ENCODE data around the gene C6orf89.
"Not testable (repeated sequence)": the region's sequence is repeated elsewhere in the genome, so short reads cannot be mapped to it uniquely, and the experiment has no call there.

Gene C6orf89

DNA sequence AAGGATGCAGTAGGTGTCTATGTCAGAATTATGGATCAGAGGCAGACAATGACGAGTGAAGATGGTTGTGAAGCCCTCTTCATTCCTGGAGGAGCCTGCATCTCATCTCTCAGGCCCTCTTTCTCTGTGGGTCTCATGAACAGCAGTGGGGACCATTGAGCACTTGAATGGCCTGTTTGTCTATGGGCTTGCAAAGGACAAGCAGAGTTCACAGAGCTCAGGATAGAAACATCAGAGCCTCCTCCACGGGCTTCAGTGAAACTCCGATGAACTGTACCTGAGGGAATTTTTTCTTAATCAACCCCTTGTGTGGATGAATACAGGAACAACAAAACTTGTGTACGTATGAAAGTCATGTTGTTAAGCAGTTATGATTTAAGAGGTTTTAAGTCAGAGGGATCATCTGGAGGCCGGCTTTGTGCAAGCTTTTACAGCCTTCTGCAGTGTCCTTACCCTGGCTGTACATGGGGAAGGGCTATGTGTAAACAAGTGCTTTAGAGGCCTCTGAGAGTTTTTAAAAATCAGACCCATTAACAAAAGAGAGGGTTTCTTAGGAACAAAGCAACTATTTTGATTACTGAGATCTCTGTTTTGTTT lies 39.1 kb downstream of the C6orf89 start:
- DNase-seq: no peak

DNA sequence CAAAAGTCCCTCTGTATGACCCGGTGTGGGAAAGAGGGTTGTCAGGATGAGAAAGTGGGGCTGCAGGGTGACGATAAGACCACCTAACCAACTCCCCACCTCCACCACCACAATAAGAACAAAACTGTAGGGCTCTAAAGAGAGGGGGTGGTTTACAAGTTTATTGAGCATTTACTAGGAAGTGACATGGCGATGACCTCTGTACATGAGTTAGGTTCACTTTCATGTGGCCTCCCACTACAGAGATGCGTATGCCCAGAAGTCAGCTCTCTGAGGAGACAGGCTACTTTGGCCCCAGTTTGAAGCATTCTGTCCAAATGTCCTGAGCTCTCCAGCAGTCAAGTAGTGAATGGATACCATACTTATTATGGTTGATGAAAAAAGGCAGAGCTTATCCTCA lies 40.1 kb downstream of the C6orf89 start:
- DNase-seq: no peak

DNA sequence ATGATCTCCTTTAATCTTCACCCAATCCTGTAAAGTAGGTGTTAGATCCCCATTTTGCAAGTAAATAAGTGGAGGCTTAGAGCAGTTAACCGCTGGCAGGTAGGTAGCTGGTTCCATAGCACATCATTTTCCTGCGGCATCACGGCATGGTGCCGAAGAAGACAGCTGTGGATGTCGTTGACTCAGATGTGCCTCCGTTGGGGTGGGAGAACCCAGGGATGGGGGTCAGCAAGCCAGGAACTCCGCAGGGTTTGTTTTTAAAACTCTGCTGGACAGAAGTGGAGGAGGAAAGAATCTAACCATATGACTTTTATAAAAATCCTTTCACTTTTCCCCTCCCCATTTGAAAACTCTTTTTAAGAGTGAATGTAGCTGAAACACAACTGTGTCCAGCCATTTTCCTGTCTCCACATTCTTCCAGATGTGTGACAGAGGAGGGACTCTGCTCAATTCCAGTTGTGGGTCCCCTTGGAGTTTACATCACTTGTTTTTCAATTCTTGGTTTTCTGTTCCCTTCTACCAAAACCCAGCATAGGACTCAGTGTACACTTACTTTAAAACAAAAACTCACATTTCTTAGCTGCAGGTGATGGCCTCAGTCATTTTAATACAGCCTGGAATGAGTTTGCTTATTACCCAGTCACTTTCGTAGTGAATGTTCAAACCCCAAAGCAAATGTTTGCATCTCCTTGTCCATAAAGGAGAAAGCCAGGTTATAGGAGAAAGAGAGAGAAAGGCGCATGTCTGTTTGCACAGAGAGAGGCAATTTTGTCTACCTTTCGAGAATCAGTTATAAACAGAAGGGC lies 41.2 kb downstream of the C6orf89 start:
- no peak for DNase-seq

DNA sequence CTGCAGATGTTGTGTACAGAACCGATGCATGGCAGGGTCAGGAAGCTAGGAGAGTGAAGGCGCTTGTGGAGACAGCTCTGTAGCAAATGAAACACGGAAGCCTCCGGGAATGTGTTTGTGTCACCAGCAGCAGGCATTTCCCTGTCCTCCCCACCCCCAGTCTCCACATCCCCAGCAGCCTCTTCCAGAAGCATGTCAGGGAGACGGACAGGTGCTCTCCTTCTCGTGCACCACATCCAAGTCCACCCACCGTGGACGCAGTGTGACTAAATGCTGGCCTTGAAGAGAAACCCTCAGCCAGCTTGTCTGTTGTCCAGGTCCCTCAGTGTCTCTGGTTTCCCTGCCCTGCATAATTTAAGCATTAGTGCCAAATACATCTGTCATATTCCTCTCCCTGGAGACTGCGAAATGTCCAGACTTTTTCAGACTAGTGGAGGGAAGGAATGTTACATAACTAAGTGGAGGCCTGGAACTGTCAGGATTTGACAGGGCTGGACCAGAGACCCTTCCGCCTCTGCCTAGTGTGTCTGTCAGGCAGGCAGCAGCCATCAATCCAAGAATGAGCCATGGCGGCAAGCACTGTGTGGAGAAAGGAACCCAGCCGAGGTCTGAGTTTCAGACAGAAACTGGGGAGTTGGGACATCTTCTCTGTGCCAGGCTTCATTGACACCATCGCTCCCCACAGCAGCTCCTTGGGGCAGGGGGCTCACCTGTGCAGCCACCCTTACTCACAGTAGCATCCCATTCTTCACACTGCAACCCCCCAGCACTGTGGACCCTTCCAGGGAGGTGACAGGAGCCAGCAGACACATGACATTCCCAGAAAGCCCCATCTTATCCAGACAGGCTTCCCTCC lies 42.2 kb downstream of the C6orf89 start:
- DNase-seq: no peak

DNA sequence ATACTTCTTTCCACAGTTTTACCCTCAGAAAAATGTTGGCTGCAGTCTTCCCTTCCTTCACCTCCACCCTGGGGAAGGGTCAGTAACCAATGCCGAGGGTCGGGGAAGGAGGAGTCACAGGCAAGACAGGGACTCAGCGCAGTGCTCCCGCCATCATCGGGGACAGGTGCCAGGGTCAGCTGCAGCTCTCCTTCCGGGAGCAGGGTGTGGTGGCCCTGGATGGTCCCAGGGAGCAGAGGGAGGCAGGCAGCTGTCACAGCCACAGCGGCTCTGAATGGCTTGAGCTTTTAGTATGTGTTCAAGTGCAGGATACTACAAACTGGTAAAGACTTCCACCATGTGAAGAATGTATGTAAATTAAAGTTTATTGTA lies 42.8 kb downstream of the C6orf89 start:
- DNase-seq: no peak

DNA sequence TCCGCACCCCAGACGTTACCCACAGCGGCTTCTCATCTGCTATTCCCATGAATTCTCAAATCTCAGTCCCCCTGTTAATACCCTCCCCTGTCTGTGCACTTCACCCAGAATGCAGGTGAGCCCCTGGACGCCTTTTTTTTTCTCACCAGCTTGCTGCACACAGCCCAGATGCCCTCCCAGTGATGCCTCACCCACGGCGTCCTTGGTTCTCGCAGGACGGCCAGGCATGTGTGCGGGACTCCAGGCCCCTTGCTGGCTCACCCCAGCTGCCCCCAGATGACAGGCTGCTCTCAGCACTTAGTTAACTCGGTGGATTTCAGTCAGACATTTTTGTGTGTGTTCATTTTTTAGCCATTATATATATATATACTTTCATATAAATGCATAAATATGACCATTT lies 43.4 kb downstream of the C6orf89 start:
- DNase-seq: no peak

DNA sequence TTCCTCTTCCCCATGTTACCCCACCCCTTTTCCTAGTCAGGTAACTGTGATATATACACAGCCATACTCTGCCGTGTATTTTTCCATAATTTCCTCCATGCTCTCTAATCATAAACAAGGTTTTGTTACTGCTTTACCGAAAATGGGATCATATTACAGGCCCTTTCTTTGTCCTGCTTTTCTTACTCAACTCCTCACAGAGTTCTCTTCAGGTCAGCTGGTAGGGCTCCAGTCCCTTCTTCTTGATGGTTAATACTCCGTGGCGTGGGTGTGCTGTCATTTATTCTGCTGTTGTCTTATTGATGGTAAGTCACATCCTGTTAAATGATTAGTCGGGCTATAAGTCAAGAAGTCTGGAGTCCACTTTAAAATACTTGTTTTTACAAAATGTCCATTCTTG lies 43.9 kb downstream of the C6orf89 start:
- no peak for DNase-seq

DNA sequence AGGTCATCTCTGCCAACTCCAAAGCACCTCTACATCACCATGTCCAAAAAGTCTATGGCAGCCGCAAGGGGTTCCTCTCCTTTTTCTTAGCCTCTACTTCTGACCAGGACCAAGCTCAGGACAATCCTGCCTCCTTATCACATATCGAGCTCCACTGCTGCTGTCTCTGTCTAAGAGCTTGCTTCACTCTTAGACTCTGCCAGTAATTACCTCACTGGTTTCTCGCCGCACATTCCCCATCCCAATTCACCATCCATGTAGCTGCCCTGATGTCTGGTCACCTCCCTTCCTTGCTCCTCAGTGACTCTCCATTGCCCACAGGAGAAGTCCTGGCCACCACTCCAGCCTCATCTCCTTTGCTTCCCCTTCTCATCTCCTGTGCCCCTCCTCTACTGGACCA lies 44.7 kb downstream of the C6orf89 start:
- no peak for DNase-seq

DNA sequence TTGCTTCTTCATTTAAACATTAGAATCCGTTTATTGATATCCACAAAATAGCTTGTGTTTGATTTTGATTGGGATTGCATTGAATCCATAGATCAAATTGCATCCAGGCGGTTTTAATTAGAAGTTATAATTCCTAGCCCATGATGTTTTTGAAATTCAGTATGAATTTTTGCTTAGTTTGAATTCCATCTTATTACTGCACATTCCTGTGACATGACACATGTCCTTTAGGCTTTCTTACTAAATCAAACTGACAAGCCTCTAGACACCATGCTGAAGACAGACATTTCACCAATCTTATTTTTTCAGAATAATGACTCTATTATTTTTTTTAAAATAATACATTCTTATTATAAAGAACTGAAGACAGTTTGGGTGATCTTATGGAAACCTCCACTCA lies 47.4 kb downstream of the C6orf89 start:
- no peak for DNase-seq

DNA sequence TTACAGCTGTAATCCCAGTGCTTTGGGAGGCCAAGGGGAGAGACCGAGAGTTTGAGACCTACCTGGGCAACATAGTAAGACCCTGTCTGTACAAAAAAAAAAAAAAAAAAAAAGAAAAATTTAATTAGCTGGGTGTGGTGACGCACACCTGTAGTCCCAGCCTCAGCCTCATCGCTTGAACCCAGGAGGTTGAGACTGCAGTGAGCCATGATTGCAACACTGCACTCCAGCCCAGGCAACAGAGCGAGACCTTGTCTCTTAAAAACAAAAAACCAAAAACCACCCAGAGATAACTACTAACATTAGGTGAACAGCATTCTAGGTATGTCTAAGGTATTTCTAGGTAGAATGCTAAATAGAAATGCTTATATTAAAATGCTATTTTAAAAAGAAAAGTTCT lies 47.8 kb downstream of the C6orf89 start:
- DNase-seq: no peak

DNA sequence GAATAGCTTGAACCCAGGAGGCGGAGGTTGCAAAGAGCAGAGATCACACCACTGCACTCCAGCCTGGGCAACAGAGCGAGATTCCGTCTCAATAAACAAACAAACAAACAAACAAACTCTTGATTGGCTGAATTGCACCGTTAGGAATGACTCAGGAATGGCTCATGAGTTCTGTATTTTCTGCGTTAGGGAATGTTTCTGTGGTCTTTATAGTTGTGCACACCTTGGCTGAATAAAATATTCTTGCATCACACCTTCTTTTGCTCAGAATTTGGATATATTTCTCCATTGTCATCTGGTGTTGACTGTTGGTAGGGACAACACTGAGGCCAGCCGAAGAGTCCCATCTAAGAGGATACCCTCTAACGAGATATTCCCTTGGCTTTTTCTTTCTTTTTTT lies 49.1 kb downstream of the C6orf89 start:
- no peak for DNase-seq

DNA sequence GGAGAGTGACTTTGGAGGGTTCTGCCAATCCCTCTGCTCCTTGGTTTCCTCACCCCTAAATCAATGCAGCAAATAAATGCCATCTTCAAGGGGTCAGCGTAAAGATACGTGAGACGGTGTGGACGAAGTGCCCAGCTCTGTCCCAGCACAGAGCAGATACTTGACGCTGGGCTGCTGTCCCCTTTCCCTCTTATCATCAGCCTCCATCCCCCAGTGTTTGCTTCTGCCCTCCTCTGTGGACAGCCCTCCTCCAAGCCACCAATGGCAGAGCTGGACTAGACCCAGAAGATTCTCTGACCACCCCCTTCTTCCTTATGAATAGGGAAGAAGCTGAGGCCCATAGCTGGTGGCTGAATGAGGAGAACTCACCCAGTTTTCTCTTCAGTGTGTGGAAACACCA lies 51.1 kb downstream of the C6orf89 start:
- DNase-seq: no peak

DNA sequence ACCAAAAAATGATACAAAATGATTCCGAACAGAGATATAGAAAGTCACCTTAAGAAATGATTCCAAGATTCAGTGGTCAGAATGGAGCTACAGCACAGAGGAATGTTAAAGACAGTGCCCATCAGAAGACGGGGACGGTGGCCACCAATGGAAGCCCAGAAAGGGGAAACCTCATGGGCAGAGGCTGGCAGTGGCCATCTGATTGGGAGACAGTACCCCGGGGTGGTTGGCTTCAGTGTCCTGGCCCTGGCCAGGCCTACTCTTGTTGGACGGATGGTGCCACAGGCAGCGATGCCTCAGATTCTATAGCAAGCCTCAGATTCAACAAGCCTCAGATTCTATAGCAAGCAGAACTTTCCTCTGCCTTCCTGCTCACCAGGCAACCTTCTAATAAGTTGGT lies 52.1 kb downstream of the C6orf89 start:
- DNase-seq: no peak

DNA sequence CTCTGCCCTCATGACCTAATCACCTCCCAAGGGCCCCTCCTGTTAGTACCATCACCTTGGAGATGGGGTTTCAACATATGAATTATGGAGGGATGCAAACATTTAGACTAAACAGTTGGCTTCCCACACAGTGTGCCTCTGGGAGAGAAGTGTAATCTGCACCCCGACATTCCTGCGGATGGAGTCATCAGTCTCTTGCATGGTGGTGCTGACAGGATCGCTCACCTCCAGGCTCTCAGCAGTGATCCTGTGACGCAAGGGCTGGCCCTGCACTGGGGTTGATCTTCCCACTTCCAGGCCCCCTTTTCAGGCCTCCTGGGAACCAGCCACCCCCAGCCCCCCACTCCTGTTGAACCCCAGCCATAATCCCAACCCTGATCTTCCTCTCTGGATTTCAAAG lies 52.8 kb downstream of the C6orf89 start:
- no peak for DNase-seq

DNA sequence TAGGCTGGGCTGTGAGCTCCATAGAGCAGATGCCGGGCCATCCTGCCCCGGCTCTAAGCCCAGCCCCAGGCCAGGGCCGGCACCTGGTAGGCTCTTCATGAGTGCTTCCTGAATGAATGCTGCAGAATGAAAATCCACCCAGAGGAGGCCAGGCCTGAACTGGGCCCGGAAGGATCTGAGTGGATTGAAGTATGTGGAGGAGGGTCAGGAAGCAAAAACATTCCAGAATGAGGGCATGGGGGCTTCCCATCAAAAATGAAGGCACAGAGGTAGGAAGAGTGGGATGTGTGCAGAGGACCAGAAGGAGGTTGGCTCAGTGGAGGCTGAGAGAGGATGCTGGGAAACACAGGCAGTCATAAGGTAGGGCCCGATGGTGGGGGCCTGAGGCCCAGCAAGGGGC lies 53.3 kb downstream of the C6orf89 start:
- not testable (repeated sequence) for DNase-seq

DNA sequence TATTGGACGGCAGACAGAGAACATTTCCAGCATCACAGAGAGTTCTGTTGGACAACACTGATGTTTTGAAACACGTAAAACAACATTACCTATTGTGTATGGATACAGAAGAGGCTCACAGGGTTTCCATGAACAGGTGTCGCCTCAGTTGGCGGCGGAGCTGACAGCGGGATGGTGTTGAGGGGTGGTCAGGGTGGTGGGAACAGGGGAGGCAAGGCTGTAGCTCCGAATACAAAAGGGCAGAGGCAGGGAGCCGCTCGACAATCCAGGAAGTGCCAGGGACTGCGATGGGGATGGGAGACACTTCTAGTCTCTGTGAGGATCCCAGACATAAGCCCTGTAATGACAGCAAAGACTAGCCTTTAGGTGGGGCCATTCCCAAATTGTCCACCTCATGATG lies 54.3 kb downstream of the C6orf89 start:
- DNase-seq: no peak

DNA sequence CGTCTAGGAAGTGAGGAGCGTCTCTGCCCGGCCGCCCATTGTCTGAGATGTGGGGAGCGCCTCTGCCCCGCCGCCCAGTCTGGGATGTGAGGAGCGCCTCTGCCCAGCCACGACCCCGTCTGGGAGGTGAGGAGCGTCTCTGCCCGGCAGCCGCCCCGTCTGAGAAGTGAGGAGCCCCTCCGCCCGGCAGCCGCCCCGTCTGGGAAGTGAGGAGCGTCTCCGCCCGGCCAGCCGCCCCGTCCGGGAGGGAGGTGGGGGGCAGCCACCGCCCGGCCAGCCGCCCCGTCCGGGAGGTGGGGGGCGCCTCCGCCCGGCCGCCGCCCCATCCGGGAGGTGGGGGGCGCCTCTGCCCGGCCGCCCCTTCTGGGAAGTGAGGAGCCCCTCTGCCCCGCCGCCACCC lies 55.8 kb downstream of the C6orf89 start:
- not testable (repeated sequence) for DNase-seq

DNA sequence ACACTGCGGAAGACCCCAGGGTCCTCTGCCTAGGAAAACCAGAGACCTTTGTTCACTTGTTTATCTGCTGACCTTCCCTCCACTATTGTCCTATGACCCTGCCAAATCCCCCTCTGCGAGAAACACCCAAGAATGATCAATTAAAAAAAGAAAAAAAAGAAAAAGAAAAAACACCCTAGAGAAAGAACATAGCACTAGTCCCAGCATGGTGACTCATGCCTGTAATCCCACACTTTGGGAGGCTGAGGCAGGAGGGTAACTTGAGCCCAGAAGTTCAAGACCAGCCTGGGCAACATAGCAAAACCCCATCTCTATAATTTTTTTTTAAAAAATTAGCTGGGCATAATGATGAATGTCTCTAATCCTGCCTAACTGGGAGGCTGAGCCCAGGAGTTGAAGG lies 56.6 kb downstream of the C6orf89 start:
- DNase-seq: not testable (repeated sequence)

DNA sequence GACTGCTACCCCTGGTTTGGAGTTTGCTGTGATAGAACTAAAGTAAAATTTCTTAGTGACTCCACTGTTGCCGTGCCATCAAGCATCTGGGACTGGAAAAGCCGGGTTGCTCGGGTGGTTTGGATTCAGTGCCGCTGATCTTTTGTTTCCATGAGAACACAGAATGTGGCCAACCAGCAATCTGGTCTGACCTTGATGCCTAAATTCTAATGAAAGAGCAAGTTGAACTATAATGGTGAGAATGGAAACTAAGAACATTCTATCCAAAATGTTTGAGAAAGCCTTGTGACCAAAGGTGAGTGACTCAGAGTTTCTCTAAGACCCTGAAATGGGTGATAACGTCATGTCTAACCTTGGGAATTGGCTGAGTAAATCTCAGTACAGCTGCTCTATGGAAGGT lies 58.9 kb downstream of the C6orf89 start:
- DNase-seq: no peak

DNA sequence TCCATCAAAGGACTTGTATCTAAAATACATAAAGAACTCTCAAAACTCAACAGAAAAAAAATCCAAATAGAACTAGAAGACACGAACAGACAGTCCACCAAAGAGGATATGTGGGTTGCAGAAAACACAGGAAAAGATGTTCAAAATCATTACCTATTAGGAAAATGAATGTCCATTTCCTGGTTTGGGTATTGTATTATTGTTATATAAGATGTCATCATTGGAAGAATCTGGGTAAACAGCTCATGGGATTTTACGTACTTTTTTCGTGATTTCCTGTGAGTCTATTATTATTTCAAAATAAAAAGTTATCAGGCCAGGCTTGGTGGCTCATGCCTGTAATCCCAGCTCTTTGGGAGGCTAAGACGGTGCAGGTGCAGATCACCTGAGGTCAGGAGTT lies 59.5 kb downstream of the C6orf89 start:
- DNase-seq: no peak

DNA sequence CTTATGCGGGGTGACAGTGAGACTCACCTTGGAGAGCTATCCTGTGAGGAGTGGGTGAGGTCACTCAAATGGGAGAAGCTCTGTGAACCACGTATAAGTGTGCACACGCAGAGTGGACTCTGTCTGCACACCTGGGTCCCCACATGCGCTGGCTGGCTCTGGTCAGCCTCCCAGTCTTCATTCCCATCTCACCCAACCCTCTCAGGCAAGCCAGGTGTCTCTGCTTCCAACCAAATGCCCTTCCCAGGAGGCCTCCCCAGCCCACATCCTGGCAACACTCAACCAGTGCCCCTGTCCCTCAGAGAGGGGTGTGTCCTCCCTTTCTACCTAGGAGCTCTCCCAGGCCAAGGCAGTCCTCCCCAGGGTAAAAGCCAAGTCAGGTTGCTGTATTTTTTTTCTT lies 60.8 kb downstream of the C6orf89 start:
- no peak for DNase-seq

DNA sequence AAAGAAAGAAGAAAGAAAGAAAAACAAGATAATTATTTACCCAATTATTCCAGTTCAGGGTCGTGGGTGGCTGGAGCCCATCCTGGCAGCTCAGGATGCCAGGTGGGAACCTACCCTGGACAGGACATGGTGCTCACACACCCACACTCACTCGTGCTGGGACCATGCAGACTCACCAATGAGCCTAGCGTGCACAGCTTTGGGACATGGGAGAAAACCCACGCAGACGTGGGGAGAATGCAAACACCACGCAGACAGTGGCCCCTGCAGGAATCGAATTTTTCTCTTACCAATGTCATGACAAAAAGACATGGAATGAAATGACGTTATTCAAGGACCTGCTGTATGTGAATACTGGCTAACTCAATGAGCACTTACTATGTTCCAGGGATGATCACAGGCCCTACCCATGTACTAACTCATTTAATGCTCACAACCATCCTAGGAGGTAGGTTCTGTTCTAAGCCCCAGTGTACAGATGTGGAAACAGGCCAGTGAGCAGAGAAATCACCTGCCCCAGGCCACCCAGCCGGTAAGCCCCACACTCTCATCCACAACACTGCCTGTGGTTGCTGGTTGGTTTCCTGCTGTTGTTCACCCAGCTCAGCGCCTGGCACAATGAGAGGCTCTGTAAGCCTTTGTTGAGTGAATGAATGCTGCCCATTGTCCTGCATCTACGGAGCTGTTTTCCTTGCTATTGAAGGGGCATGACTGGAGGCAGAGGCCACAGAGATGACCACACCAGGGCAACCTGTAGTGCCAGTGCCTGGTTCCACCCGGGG lies 62.0 kb downstream of the C6orf89 start:
- DNase-seq: no peak

DNA sequence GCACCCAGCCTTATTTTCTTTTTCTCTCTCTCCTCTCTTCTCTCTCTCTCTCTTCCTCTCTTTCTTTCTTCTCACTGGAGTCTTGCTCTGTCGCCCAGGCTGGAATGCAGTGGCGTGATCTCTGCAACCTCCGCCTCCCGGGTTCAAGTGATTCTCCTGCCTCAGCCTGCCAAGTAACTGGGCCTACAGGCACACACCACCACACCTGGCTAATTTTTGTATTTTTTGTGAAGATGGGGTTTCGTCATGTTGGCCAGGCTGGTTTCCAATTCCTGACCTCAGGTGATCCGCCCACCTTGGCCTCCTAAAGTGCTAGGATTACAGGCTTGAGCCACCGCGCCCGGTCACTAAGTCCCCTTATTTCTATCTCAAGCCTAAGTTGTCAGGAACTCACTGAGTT lies 63.3 kb downstream of the C6orf89 start:
- not testable (repeated sequence) for DNase-seq

Data from COR-L47 (cell line).